PFSK-1 (cell line): ENCODE measurements around the gene MYH8.

ENCODE experiments used
- FOXP2 ChIP-seq: optimal IDR thresholded peaks from 2 replicates; pipeline ENCODE3; 2011; ENCODE audit warnings: borderline replicate concordance, control low read depth, inconsistent platforms; ENCODE audit not compliant: insufficient read depth; ENCODE audit errors: extremely low read length, extremely low read depth
- POLR2AphosphoS5 ChIP-seq: IDR thresholded peaks from 2 replicates; pipeline ENCODE4 v1.6.1; 2012; ENCODE audit warnings: low read depth, mild to moderate bottlenecking, control low read depth, low read length, moderate library complexity
- SIN3A ChIP-seq: IDR thresholded peaks from 2 replicates; pipeline ENCODE4 v1.6.1; 2012; ENCODE audit warnings: mild to moderate bottlenecking, low read length, moderate library complexity, borderline replicate concordance; ENCODE audit not compliant: insufficient read depth
- TAF1 ChIP-seq: IDR thresholded peaks from 2 replicates; pipeline ENCODE4 v1.6.1; 2012; ENCODE audit warnings: low read length, control low read depth, borderline replicate concordance; ENCODE audit not compliant: insufficient read depth
- TF ChIP-seq, protein P1 (sequence below), 2 experiments: IDR thresholded peaks; 2 replicates each; pipeline versions ENCODE4 v1.6.1 to v1.8.0; 2011 to 2012; ENCODE audit warnings: low read depth in 2 of 2, low read length in 2 of 2, control low read depth in 1 of 2, inconsistent platforms in 1 of 2, mild to moderate bottlenecking in 1 of 2, moderate library complexity in 1 of 2; ENCODE audit not compliant: insufficient read depth in 1 of 2

DNA sequence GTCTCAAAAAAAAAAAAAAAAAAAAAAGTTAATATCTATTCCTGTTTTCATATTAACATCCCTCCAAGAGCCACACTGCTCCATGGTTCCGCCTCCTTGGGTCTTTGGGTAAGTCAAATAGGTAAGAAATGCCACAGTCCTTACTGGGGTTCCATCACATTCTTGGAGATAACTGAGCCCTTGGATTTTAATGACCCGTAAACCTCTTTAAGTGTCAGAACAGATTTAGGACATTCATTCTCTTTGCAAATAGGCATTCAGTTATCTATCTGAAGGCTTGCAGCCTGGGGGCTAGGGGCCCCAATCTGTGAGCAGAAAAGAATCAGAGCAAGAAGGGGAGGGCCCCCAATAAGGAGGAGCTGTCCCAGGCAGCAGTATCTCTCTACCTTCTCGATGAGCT, 76.9 kb downstream of the MYH8 start:
- TF ChIP-seq, protein P1, sequence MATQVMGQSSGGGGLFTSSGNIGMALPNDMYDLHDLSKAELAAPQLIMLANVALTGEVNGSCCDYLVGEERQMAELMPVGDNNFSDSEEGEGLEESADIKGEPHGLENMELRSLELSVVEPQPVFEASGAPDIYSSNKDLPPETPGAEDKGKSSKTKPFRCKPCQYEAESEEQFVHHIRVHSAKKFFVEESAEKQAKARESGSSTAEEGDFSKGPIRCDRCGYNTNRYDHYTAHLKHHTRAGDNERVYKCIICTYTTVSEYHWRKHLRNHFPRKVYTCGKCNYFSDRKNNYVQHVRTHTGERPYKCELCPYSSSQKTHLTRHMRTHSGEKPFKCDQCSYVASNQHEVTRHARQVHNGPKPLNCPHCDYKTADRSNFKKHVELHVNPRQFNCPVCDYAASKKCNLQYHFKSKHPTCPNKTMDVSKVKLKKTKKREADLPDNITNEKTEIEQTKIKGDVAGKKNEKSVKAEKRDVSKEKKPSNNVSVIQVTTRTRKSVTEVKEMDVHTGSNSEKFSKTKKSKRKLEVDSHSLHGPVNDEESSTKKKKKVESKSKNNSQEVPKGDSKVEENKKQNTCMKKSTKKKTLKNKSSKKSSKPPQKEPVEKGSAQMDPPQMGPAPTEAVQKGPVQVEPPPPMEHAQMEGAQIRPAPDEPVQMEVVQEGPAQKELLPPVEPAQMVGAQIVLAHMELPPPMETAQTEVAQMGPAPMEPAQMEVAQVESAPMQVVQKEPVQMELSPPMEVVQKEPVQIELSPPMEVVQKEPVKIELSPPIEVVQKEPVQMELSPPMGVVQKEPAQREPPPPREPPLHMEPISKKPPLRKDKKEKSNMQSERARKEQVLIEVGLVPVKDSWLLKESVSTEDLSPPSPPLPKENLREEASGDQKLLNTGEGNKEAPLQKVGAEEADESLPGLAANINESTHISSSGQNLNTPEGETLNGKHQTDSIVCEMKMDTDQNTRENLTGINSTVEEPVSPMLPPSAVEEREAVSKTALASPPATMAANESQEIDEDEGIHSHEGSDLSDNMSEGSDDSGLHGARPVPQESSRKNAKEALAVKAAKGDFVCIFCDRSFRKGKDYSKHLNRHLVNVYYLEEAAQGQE (IDR thresholded peaks at IDR 0.05; ENCODE audit: insufficient read depth in 1 of 2, low read depth in 2 of 2, low read length in 2 of 2): no peak
- TF ChIP-seq SIN3A (no peak), POLR2AphosphoS5 (no peak), TAF1 (no peak), FOXP2 (no peak)
